ELF-1 (cell line): Measurements from ENCODE around the gene MFSD6.

ENCODE experiments used
- DNase-seq: peaks from one replicate; pipeline ENCODE4 v3.0.0-alpha.2; 2016; ENCODE audit warnings: low read depth, low spot score

MFSD6 gene

GRCh38 chr2:190435031-190435670 lies 27.0 kb downstream of the MFSD6 start:
- DNase-seq, result no peak

GRCh38 chr2:190436557-190436956 lies 28.4 kb downstream of the MFSD6 start:
- no peak for DNase-seq

- DNase-seq, result no peak
Measured at GRCh38 chr2:190440113-190440512, 32.0 kb downstream of the MFSD6 start.

- peak; percentile 9 for DNase-seq
Measured at GRCh38 chr2:190441564-190441963, 33.4 kb downstream of the MFSD6 start.

- DNase-seq, result no peak
Measured at GRCh38 chr2:190443055-190443454, 34.9 kb downstream of the MFSD6 start.

- DNase-seq, result no peak
Measured at GRCh38 chr2:190443778-190444481, 35.8 kb downstream of the MFSD6 start.

GRCh38 chr2:190444976-190445375 lies 36.8 kb downstream of the MFSD6 start:
- DNase-seq, result no peak

GRCh38 chr2:190446193-190446592 lies 38.0 kb downstream of the MFSD6 start:
- DNase-seq, result no peak

- no peak for DNase-seq
Measured at GRCh38 chr2:190446750-190447516, 38.8 kb downstream of the MFSD6 start.

- DNase-seq, result no peak
Measured at GRCh38 chr2:190447766-190448165, 39.6 kb downstream of the MFSD6 start.

GRCh38 chr2:190449925-190450324 lies 41.8 kb downstream of the MFSD6 start:
- no peak for DNase-seq

- DNase-seq, result no peak
Measured at GRCh38 chr2:190450363-190450762, 42.2 kb downstream of the MFSD6 start.

GRCh38 chr2:190451561-190452176 lies 43.5 kb downstream of the MFSD6 start:
- DNase-seq, result no peak

GRCh38 chr2:190452433-190452832 lies 44.3 kb downstream of the MFSD6 start:
- no peak for DNase-seq

GRCh38 chr2:190454795-190455194 lies 46.6 kb downstream of the MFSD6 start:
- no peak for DNase-seq

GRCh38 chr2:190455358-190456095 lies 47.4 kb downstream of the MFSD6 start:
- no peak for DNase-seq

- DNase-seq, result no peak
Measured at GRCh38 chr2:190456833-190457232, 48.7 kb downstream of the MFSD6 start.

- no peak for DNase-seq
Measured at GRCh38 chr2:190457256-190457655, 49.1 kb downstream of the MFSD6 start.

GRCh38 chr2:190458352-190459107 lies 50.4 kb downstream of the MFSD6 start:
- DNase-seq, result no peak

GRCh38 chr2:190459881-190460280 lies 51.7 kb downstream of the MFSD6 start:
- no peak for DNase-seq

- DNase-seq, result no peak
Measured at GRCh38 chr2:190460487-190460886, 52.3 kb downstream of the MFSD6 start.
